Measurements from ENCODE around the gene PDZRN3. TPM values are rescaled to one million over a fixed set of nuclear protein-coding genes. Genes with fewer than 3 reads are reported as not detected.

PDZRN3 gene
- total RNA-seq, 4 donors from 2014 or later = 13.3 to 81.7 (median 19.7) TPM

GRCh38 chr3:73600293-73600938 is 24.3 kb downstream of the PDZRN3 start:
- Histone ChIP-seq H3K9me3 (no peaks in the 10 kb centered on the region), H3K27ac (peak overlapping the region in 1 of 4 donors; percentile 52), H3K27me3 (no peaks in the 10 kb centered on the region), H3K4me3 (no peak overlapping the region), H3K4me1 (peaks cover 0 to 16% (median 0%) of the 10 kb centered on the region in 4 donors), H3K36me3 (no peaks in the 10 kb centered on the region)
- TF ChIP-seq, protein P1, sequence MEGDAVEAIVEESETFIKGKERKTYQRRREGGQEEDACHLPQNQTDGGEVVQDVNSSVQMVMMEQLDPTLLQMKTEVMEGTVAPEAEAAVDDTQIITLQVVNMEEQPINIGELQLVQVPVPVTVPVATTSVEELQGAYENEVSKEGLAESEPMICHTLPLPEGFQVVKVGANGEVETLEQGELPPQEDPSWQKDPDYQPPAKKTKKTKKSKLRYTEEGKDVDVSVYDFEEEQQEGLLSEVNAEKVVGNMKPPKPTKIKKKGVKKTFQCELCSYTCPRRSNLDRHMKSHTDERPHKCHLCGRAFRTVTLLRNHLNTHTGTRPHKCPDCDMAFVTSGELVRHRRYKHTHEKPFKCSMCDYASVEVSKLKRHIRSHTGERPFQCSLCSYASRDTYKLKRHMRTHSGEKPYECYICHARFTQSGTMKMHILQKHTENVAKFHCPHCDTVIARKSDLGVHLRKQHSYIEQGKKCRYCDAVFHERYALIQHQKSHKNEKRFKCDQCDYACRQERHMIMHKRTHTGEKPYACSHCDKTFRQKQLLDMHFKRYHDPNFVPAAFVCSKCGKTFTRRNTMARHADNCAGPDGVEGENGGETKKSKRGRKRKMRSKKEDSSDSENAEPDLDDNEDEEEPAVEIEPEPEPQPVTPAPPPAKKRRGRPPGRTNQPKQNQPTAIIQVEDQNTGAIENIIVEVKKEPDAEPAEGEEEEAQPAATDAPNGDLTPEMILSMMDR (IDR thresholded peaks at IDR 0.05) = no peak
- TF ChIP-seq POLR2A (IDR thresholded peaks at IDR 0.05) = no peak
- DNase-seq = no peak

DNA sequence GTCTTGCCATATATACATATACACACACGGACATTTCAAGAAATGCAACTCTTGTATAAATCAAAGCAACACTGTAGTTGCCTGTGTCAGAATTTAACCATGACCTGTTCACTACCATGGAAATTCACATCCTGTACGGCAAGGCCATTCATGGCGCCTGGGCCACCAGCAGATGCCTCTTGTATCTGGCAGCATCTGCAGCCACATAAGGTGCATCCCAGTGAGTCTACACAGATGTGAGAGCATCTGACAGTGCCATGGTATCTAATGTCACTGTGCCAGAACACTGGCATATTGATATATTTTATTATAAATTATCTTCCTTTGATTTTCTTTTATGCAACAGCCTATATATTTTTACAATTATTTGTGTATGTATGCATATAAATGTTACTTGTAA is 25.1 kb downstream of the PDZRN3 start:
- Histone ChIP-seq H3K27ac (peak overlapping the region in 1 of 4 donors; percentile 35), H3K9me3 (no peaks in the 10 kb centered on the region), H3K27me3 (no peaks in the 10 kb centered on the region), H3K4me1 (peaks cover 0 to 12% (median 0%) of the 10 kb centered on the region in 4 donors), H3K36me3 (no peaks in the 10 kb centered on the region), H3K4me3 (no peak overlapping the region)
- TF ChIP-seq, protein P1 (IDR thresholded peaks at IDR 0.05) = no peak
- TF ChIP-seq POLR2A (IDR thresholded peaks at IDR 0.05) = no peak
- DNase-seq = no peak

DNA sequence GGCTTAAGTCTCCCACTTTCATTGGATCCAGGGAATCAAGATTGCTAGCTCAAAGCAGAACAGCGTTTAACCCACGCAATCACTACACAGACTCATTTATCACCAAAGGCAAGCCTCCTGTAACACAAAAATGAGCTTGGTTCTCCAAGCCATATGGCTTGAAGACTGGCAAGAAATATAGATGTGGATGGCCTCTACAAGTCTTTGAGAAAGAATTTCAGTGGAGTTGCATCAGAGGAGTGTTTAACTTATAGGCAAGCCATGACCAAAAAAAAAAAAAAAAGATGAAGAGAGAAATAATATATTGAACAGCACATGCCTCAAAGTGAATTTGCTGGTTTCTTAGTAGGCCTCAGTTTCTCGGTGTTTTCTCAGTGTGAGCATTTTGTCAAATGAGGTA is 27.3 kb downstream of the PDZRN3 start:
- TF ChIP-seq POLR2A (IDR thresholded peaks at IDR 0.05) = no peak
- TF ChIP-seq, protein P1 (IDR thresholded peaks at IDR 0.05) = no peak
- H3K4me1 ChIP-seq = peaks cover 0 to 5% (median 0%) of the 10 kb centered on the region in 4 donors
- H3K9me3 ChIP-seq = no peaks in the 10 kb centered on the region
- no peaks in the 10 kb centered on the region for H3K36me3 ChIP-seq
- no peak overlapping the region for H3K4me3 ChIP-seq
- H3K27me3 ChIP-seq = no peaks in the 10 kb centered on the region
- H3K27ac ChIP-seq = no peak overlapping the region
- DNase-seq = no peak

- no peak for DNase-seq
- Histone ChIP-seq H3K9me3 (no peaks in the 10 kb centered on the region), H3K27me3 (no peaks in the 10 kb centered on the region), H3K4me1 (no peaks in the 10 kb centered on the region), H3K4me3 (no peak overlapping the region), H3K27ac (no peak overlapping the region), H3K36me3 (no peaks in the 10 kb centered on the region)
- TF ChIP-seq, protein P1 (IDR thresholded peaks at IDR 0.05) = no peak
- no peak for TF ChIP-seq POLR2A (IDR thresholded peaks at IDR 0.05)
Measured at GRCh38 chr3:73592154-73593144, 32.3 kb downstream of the PDZRN3 start.

GRCh38 chr3:73591286-73591800 is 33.4 kb downstream of the PDZRN3 start:
- Histone ChIP-seq H3K9me3 (no peaks in the 10 kb centered on the region), H3K27ac (no peak overlapping the region), H3K4me3 (no peak overlapping the region), H3K27me3 (no peaks in the 10 kb centered on the region), H3K4me1 (no peaks in the 10 kb centered on the region), H3K36me3 (no peaks in the 10 kb centered on the region)
- DNase-seq = no peak
- no peak for TF ChIP-seq POLR2A (IDR thresholded peaks at IDR 0.05)

GRCh38 chr3:73586628-73587027 is 38.1 kb downstream of the PDZRN3 start:
- TF ChIP-seq POLR2A (IDR thresholded peaks at IDR 0.05) = no peak
- TF ChIP-seq, protein P1 (IDR thresholded peaks at IDR 0.05) = no peak

More at GRCh38 chr3:73586628-73587027, 38.1 kb downstream of the PDZRN3 start:
- H3K27ac ChIP-seq = no peak overlapping the region
- H3K36me3 ChIP-seq = no peaks in the 10 kb centered on the region
- H3K4me3 ChIP-seq = no peak overlapping the region
- H3K9me3 ChIP-seq = no peaks in the 10 kb centered on the region
- DNase-seq = no peak
- H3K27me3 ChIP-seq = no peaks in the 10 kb centered on the region
- H3K4me1 ChIP-seq = no peaks in the 10 kb centered on the region

All from Peyer's patch (tissue), 4 donors.